Upper lobe of left lung (tissue), 6 donors: ENCODE data around the gene GTF2A1L. TPM values are rescaled to one million over a fixed set of nuclear protein-coding genes. Genes with fewer than 3 reads are reported as not detected.

Experiments
- ATAC-seq, 2 donors: fragments of 200-7000 bp; cut with Tn5 transposase; one replicate each; pipeline ENCODE4 v1.9.1; 2022; ENCODE audit warnings: mild to moderate bottlenecking in 2 of 2, moderate library complexity in 2 of 2; ENCODE audit not compliant: low FRiP score in 2 of 2
- DNase-seq, 2 donors: peaks; one replicate each; pipeline ENCODE4 v3.0.0-alpha.2; 2019 to 2020
- H3K27ac ChIP-seq, 4 donors: fragments of 200-600 bp; sonication (generic); one replicate each; pipeline ENCODE4 v1.5.1; 2016 to 2019
- H3K27me3 ChIP-seq, 4 donors: fragments of 200-600 bp; sonication (generic); one replicate each; pipeline ENCODE4 v1.5.1; 2017 to 2019
- H3K36me3 ChIP-seq, 4 donors: fragments of 200-600 bp; sonication (generic); one replicate each; pipeline ENCODE4 v1.5.1; 2016 to 2019
- H3K4me1 ChIP-seq, 4 donors: fragments of 200-600 bp; sonication (generic); one replicate each; pipeline ENCODE4 v1.5.1; 2018 to 2019
- H3K4me3 ChIP-seq, 4 donors: fragments of 200-600 bp; sonication (generic); one replicate each; pipeline ENCODE4 v1.5.1; 2017 to 2019; ENCODE audit warnings: mild to moderate bottlenecking in 2 of 4, moderate library complexity in 1 of 4
- H3K9me3 ChIP-seq, 4 donors: fragments of 200-600 bp; sonication (generic); one replicate each; pipeline ENCODE4 v1.5.1; 2018 to 2019
- EP300 ChIP-seq, 4 donors: sonication (generic); formaldehyde crosslinking; IDR thresholded peaks; one replicate each; pipeline ENCODE4 v1.5.1; 2017; ENCODE audit warnings: antibody characterized with exemption in 4 of 4, control low read depth in 2 of 4
- POLR2A ChIP-seq, 4 donors: fragments of 450-650 bp; IDR thresholded peaks; one replicate each; pipeline ENCODE4 v1.5.1; 2016 to 2017; ENCODE audit warnings: antibody characterized with exemption in 4 of 4, mild to moderate bottlenecking in 2 of 4
- POLR2AphosphoS5 ChIP-seq, 2 donors: sonication (generic); formaldehyde crosslinking; IDR thresholded peaks; one replicate each; pipeline ENCODE4 v1.5.1; 2017; ENCODE audit warnings: antibody characterized with exemption in 2 of 2
- WGBS, 2 donors: methylation state at CpG; one replicate each; pipeline ENCODE4 v1.1.5; 2017 to 2018; 5-methylcytosine and 5-hydroxymethylcytosine counted together
- total RNA-seq, 6 donors: library from RNA; depleted of rRNA in 4 of 6; stranded (reverse); fragments of >200 nt in 4 of 6; gene quantifications; one replicate each; pipeline versions ENCODE4 v1.1.0 to v1.2.1, GENCODE V29; 2016 to 2021
- TF ChIP-seq, protein P1 (sequence below), 6 experiments: fragments of 450-650 bp in 4 of 6; fragments of 200-600 bp in 2 of 6; sonication (generic) in 2 of 6; IDR thresholded peaks; one replicate each; pipeline ENCODE4 v1.5.1; 2016 to 2019; ENCODE audit warnings: antibody characterized with exemption in 6 of 6
- donor health status: DM: no; HTN: no; CAD: no; lungs with moderate emphysema.
- donor health status: DM: no; HTN: yes; CAD: no; lungs with severe emphysema.

GTF2A1L gene
- total RNA-seq, 6 donors from 2014 or later, result 0.61 to 1.1 (median 0.89) TPM; not detected in 3

DNA sequence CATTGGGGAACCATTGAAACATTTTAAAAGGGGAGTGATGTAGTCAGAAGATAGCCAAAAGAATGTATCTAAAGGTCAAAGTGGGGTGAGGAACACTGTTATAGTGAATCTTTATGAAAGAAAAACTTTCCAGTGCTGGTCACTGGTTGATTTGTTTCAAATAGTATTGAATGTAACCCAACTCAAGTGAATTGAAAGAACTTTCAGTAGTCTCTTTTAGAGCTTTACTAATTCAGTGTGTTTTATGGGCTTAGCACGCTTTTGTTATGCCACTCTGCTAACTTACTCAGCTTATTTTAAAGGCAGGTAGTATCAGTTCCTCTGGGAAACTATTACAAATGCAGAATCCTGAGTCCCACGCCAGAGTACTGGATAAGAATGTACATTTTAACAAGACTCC lies 57.3 kb downstream of the GTF2A1L start:
- Histone ChIP-seq H3K36me3 (no peaks in the 10 kb centered on the region), H3K4me3 (no peak overlapping the region), H3K27ac (no peak overlapping the region), H3K4me1 (no peaks in the 10 kb centered on the region), H3K27me3 (no peaks in the 10 kb centered on the region), H3K9me3 (no peaks in the 10 kb centered on the region)
- ATAC-seq (no peak), DNase-seq (no peak)
- WGBS, 2 donors, result 95 to 98% methylated on average over 2 of the region's 2 CpGs
- TF ChIP-seq POLR2AphosphoS5 (IDR thresholded peaks at IDR 0.05) (no peak), EP300 (IDR thresholded peaks at IDR 0.05) (no peak), POLR2A (IDR thresholded peaks at IDR 0.05) (no peak)
- TF ChIP-seq, protein P1, sequence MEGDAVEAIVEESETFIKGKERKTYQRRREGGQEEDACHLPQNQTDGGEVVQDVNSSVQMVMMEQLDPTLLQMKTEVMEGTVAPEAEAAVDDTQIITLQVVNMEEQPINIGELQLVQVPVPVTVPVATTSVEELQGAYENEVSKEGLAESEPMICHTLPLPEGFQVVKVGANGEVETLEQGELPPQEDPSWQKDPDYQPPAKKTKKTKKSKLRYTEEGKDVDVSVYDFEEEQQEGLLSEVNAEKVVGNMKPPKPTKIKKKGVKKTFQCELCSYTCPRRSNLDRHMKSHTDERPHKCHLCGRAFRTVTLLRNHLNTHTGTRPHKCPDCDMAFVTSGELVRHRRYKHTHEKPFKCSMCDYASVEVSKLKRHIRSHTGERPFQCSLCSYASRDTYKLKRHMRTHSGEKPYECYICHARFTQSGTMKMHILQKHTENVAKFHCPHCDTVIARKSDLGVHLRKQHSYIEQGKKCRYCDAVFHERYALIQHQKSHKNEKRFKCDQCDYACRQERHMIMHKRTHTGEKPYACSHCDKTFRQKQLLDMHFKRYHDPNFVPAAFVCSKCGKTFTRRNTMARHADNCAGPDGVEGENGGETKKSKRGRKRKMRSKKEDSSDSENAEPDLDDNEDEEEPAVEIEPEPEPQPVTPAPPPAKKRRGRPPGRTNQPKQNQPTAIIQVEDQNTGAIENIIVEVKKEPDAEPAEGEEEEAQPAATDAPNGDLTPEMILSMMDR (IDR thresholded peaks at IDR 0.05), result no peak

DNA sequence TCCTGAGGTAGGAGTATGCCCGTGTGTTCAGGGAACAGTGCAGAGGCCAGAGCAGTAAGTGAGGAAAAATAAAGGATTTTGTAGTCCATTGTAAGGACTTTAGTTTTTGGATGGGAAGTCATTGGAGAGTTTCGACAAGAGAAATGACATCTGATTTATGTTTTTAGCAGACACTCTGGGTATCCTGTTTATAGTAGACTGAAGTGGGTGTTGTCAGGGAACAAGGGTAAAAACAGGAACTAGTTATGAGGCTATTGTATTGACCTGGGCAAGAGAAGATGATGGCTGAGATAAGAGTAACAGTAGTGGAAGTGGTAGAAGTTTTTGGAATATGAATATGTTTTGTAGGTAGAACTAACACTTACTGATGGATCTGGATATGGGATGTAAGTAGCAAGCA lies 59.8 kb downstream of the GTF2A1L start:
- WGBS, 2 donors, result 59 to 71% methylated on average over 2 of the region's 2 CpGs
- DNase-seq (no peak), ATAC-seq (no peak)
- Histone ChIP-seq H3K36me3 (no peaks in the 10 kb centered on the region), H3K4me3 (no peak overlapping the region), H3K27ac (no peak overlapping the region), H3K9me3 (no peaks in the 10 kb centered on the region), H3K27me3 (no peaks in the 10 kb centered on the region), H3K4me1 (no peaks in the 10 kb centered on the region)
- TF ChIP-seq, protein P1 (IDR thresholded peaks at IDR 0.05), result no peak
- no peak for TF ChIP-seq EP300 (IDR thresholded peaks at IDR 0.05)
- no peak for TF ChIP-seq POLR2A (IDR thresholded peaks at IDR 0.05)
- no peak for TF ChIP-seq POLR2AphosphoS5 (IDR thresholded peaks at IDR 0.05)

DNA sequence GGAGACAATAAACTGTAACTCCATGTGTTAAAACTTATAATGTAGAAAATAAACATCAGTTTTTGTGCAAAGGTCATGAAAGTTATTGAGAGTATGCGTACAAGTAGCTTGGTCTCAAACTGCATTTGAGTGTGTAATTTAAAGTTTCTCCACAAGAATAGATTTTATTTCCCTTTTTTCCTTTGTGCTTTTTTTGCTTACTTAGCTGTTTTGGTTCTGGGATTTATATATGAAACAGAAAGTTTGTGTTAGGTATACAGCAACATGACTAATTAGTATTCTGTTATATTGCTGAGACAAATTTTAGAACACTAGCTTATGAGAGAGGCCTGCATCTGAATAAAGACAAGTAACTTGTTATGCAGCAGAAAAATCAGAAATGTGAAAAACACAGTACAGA lies 67.5 kb downstream of the GTF2A1L start:
- Histone ChIP-seq H3K27ac (no peak overlapping the region), H3K4me1 (no peaks in the 10 kb centered on the region), H3K36me3 (no peaks in the 10 kb centered on the region), H3K27me3 (no peaks in the 10 kb centered on the region), H3K4me3 (no peak overlapping the region), H3K9me3 (no peaks in the 10 kb centered on the region)
- 95 to 97% methylated on average over 1 of the region's 1 CpG for WGBS, 2 donors
- no peak for TF ChIP-seq POLR2A (IDR thresholded peaks at IDR 0.05)
- TF ChIP-seq EP300 (IDR thresholded peaks at IDR 0.05), result no peak
- TF ChIP-seq, protein P1 (IDR thresholded peaks at IDR 0.05), result no peak
- no peak for TF ChIP-seq POLR2AphosphoS5 (IDR thresholded peaks at IDR 0.05)
- ATAC-seq (no peak), DNase-seq (no peak)

DNA sequence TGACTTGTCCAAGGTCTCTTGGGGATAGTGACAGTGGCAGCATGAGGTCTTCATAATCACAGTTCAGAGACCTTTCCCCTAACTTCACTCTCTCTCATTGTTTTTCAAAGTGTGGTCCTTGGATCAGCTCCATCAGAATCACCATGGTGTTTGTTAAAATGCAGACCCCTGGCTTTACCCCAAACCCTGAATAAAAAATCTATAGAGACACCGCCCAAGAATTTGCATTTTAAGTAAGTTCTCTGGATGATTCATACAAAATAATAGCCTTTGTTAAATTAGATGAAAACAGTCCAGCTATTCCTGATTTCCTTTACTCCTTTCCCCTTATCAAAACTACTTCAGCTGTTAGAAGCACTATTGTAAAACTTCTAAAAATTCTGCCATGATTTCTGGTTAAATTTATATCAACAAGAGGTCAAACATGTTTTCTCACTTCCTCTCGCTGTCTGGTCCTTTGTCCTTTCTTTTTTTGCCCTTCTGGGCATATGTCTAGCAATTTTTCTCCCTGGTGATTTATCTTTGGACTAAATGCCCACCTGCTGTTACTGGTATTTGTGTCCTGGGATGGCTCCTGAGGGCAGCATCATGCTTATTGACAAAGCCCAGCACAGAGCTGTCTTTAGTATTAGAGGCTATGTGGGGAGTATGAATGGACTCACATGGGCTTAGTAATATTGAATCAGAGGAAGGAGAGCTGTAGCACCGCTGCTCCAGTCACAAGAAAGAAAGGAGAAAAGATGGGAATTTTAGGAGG lies 74.5 kb downstream of the GTF2A1L start:
- Histone ChIP-seq H3K27ac (no peak overlapping the region), H3K4me1 (no peaks in the 10 kb centered on the region), H3K36me3 (no peaks in the 10 kb centered on the region), H3K9me3 (no peaks in the 10 kb centered on the region), H3K27me3 (no peaks in the 10 kb centered on the region), H3K4me3 (no peak overlapping the region)
- ATAC-seq (no peak), DNase-seq (no peak)
- 83 to 87% methylated on average over 3 of the region's 3 CpGs for WGBS, 2 donors
- TF ChIP-seq, protein P1 (IDR thresholded peaks at IDR 0.05), result no peak
- TF ChIP-seq EP300 (IDR thresholded peaks at IDR 0.05), result no peak
- no peak for TF ChIP-seq POLR2A (IDR thresholded peaks at IDR 0.05)
- TF ChIP-seq POLR2AphosphoS5 (IDR thresholded peaks at IDR 0.05), result no peak

DNA sequence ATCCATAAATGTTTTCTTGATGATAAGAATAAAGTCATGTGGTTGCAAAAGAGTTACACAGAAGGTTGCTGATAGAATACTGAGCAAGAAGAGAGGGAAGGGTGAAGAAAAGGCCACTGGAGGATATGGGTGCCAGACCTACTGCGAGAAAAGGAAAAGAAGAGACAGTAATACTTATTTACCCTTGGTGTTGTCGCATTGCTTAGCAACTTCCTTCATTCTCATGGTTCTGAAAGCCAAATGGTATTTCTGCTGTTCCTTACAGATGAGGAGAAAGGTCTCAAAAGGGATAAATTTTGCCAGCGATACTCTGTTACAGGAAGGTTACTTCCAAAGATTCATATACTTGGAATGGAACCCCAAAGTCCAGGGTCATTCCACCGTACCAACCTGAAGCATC lies 75.4 kb downstream of the GTF2A1L start:
- Histone ChIP-seq H3K4me3 (no peak overlapping the region), H3K4me1 (no peaks in the 10 kb centered on the region), H3K36me3 (no peaks in the 10 kb centered on the region), H3K27ac (no peak overlapping the region), H3K27me3 (no peaks in the 10 kb centered on the region), H3K9me3 (no peaks in the 10 kb centered on the region)
- 84 to 89% methylated on average over 4 of the region's 4 CpGs for WGBS, 2 donors
- ATAC-seq (no peak), DNase-seq (no peak)
- TF ChIP-seq, protein P1 (IDR thresholded peaks at IDR 0.05), result no peak
- no peak for TF ChIP-seq POLR2A (IDR thresholded peaks at IDR 0.05)
- no peak for TF ChIP-seq EP300 (IDR thresholded peaks at IDR 0.05)
- TF ChIP-seq POLR2AphosphoS5 (IDR thresholded peaks at IDR 0.05), result no peak
